ENCODE measurements around the gene SHISA8. TPM values are rescaled to one million over a fixed set of nuclear protein-coding genes. Genes with fewer than 3 reads are reported as not detected.

The SHISA8 gene
- total and polyA plus RNA-seq, 2 of the 13 experiments (the other 11 are each of a cell fraction or from before 2014, with no cell fraction given) = not detected

DNA sequence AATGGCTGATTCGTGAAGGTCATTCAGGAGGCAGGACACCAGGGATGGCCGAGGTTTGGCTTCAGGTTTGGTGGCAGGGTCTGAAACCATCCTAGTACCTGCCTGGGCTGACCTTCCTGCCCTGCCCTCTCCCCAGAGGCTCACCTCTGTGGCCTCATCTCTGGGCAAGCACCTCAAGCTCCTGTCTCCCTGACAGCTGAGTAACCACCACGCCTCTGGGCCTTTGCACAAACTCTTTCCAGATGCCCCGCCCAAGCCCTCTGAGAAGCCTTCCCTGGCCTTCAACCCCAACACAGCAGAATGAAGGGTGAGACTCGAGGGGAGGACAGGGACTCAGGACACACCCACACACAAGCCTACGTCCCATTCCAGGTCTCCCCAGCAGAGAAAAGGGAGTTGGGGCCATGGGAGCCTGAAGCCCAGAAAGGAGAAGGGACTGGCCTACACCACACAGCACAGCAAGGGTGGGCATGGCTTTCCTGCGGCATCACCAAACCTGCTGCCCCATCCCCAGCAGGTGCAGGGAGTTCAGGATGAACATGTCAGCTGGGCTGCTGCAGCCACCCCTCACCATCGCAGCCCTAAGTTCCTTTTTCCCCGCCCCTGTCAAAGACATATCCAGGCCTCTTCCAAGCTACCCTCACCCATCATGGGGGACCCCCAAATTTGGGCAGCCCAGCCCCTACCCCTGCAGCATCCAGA lies 2.4 kb downstream of the SHISA8 start (continued):
- TF ChIP-seq ZBTB42 (CRISPR knock-in tag; IDR thresholded peaks at IDR 0.05) (no peak), RFX3 (CRISPR knock-in tag; IDR thresholded peaks at IDR 0.05) (no peak), ZNF3 (CRISPR knock-in tag; IDR thresholded peaks at IDR 0.05) (no peak), ZNF839 (CRISPR knock-in tag; IDR thresholded peaks at IDR 0.05; ENCODE audit: borderline replicate concordance) (no peak), AKAP8 (CRISPR knock-in tag; IDR thresholded peaks at IDR 0.05) (no peak), NFYB (CRISPR knock-in tag; IDR thresholded peaks at IDR 0.05) (no peak), MED8 (CRISPR knock-in tag; IDR thresholded peaks at IDR 0.05; ENCODE audit: insufficient replicate concordance) (no peak), ETV5 (CRISPR knock-in tag; IDR thresholded peaks at IDR 0.05; ENCODE audit: borderline replicate concordance) (no peak), EHMT2 (IDR thresholded peaks at IDR 0.05; ENCODE audit: borderline replicate concordance, low read depth, low read length) (no peak)
- TF ChIP-seq, protein P1, sequence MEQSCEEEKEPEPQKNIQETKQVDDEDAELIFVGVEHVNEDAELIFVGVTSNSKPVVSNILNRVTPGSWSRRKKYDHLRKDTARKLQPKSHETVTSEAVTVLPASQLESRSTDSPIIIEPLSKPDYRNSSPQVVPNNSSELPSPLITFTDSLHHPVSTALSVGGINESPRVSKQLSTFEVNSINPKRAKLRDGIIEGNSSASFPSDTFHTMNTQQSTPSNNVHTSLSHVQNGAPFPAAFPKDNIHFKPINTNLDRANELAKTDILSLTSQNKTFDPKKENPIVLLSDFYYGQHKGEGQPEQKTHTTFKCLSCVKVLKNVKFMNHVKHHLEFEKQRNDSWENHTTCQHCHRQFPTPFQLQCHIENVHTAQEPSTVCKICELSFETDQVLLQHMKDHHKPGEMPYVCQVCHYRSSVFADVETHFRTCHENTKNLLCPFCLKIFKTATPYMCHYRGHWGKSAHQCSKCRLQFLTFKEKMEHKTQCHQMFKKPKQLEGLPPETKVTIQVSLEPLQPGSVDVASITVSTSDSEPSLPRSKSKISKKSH (CRISPR knock-in tag; IDR thresholded peaks at IDR 0.05; ENCODE audit: borderline replicate concordance) = no peak
- TF ChIP-seq, protein P2, sequence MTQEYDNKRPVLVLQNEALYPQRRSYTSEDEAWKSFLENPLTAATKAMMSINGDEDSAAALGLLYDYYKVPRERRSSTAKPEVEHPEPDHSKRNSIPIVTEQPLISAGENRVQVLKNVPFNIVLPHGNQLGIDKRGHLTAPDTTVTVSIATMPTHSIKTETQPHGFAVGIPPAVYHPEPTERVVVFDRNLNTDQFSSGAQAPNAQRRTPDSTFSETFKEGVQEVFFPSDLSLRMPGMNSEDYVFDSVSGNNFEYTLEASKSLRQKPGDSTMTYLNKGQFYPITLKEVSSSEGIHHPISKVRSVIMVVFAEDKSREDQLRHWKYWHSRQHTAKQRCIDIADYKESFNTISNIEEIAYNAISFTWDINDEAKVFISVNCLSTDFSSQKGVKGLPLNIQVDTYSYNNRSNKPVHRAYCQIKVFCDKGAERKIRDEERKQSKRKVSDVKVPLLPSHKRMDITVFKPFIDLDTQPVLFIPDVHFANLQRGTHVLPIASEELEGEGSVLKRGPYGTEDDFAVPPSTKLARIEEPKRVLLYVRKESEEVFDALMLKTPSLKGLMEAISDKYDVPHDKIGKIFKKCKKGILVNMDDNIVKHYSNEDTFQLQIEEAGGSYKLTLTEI (CRISPR knock-in tag; conservative IDR thresholded peaks at IDR 0.05) = no peak
- TF ChIP-seq, protein P3, sequence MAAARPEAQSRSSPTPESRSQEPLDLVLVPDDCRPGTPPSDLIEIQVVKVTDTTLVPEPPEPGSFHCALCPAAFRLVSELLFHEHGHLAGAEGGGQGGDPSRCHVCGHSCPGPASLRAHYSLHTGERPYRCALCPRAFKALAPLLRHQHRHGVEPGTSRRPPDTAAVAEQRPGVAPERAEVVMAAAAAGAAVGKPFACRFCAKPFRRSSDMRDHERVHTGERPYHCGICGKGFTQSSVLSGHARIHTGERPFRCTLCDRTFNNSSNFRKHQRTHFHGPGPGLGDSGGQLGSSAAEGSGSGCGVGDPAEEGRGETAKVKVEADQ (CRISPR knock-in tag; IDR thresholded peaks at IDR 0.05; ENCODE audit: borderline replicate concordance) = no peak

All from HepG2 (cell line).